Activated CD8-positive, alpha-beta memory T cell treated with anti-CD3 and anti-CD28 coated beads for 48 hours (primary cell): ENCODE data around the gene LMOD3.

ENCODE experiments used
- DNase-seq, 3 experiments: peaks; one replicate each; pipeline ENCODE4 v3.0.0-alpha.2; 2020; ENCODE audit warnings: low read depth in 2 of 3, low spot score in 2 of 3

LMOD3 gene

GRCh38 chr3:69122403-69122802, at the start of gene LMOD3:
LMOD3 (minus strand) TSS chr3:69122595; CDS start chr3:69122386, 209 bp downstream.
- no peak for DNase-seq

- DNase-seq = no peak
Observed at GRCh38 chr3:69172058-69172457, 49.7 kb upstream of the LMOD3 start.

- no peak for DNase-seq
Observed at GRCh38 chr3:69166446-69166845, 44.1 kb upstream of the LMOD3 start.

DNA sequence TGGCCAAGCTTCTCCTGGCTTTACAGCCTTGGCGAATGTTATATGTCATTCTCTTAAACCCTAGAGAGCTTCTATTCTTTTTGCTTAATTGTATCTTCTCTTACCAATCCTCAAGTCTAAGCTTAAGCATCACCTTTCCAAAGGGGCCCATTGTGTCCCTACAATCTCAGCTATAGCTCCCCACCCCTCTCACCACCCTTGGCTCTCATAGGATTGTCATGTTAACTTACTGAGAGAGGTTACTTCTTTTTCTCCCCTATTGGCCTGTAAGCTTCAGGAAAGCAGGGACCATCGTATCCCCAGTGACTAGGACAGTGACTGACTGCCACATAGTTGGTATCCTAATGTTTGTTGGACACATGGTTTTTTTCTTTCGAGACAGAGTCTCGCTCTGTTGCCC, 43.3 kb upstream of the LMOD3 start:
- DNase-seq = no peak

DNA sequence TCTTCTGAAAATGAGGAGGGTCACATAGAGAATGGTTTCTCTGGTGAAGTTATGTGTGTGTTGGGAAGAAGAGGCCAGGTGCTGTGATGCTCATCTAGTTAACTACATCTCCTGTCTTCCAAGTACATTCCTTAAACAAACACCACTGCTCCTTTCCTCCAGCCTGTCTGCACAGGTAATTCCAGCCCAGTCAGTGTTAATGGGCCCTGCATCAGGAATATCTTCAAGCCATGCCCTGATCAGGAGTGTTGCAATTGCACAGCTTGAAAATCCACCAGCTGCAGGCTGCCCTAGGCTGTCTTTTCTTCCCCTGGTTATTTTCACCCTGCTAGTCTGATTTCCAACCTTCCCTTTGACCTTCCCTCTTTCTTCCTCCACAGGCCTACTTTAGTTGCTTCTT, 41.9 kb upstream of the LMOD3 start:
- no peak for DNase-seq

GRCh38 chr3:69162308-69162980, 40.0 kb upstream of the LMOD3 start:
- DNase-seq = no peak

GRCh38 chr3:69161587-69162307, 39.4 kb upstream of the LMOD3 start:
- DNase-seq = no peak

- DNase-seq = no peak
Observed at GRCh38 chr3:69160525-69160924, 38.1 kb upstream of the LMOD3 start.

GRCh38 chr3:69160107-69160506, 37.7 kb upstream of the LMOD3 start:
- no peak for DNase-seq

DNA sequence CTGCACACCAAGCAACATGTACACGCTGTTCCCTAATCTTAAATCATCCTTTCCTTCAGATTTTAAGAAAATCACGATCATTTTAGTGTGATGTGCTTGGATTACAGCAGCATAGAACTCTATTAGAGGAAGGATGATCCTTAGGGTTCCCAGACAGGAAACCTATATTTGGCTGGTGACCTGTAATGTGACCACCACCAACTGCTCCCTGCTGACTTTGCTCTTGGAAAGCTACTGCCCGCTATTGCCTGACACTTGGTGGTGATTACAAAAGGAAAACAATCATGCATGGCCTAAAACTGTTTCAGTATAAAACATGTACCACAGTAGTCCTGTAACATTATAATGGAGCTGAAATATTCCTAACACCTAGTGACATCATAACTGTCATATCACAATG, 27.2 kb upstream of the LMOD3 start:
- no peak for DNase-seq

DNA sequence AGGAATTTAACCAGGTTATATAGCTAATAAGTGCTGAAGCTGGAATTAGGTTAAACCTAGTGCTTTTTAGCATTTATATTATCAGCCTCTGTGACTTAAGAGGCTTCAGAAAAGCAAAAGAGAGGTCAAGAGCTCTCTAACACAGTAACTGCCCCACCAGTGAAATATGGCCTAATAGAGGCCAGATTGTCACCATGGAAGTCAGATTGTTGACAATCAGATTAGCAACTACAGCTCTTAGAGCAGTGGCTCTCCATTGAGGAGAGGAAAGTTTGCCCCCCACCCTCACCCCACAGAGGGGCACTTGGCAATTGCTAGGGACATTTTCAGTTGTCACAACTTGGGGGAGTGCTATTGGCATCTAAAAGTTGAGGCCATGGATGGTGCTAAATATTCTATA, 23.3 kb upstream of the LMOD3 start:
- no peak for DNase-seq

DNA sequence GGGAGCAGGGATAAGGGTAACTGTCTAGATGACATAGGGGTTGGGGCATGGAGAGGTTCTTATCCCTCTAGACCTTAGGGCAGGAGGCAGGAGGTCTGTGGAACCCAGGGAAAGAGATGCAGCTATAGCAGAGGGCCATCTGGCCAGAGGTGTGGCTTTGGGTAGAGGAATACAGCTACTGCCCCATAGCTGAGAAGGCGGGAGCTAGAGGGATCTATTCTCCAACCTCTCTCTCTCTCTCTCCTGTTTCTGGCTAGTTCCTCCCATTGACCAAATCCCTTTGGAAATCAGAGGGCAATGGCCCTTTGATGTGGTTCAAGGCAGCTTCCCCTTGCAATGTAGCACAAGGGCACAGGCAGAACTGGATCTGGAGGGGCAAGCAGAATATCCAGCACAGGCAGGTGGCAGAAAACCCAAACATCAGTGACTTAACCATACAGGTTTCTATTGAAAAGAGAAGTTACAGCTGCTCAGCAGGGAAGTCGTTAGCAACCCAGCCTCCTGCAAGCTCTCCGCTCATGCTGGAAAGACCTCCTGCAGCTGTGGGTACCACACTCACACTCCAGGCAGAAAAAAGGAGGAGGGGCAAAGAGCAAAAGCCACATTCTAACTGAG, 22.3 kb upstream of the LMOD3 start:
- DNase-seq = no peak

DNA sequence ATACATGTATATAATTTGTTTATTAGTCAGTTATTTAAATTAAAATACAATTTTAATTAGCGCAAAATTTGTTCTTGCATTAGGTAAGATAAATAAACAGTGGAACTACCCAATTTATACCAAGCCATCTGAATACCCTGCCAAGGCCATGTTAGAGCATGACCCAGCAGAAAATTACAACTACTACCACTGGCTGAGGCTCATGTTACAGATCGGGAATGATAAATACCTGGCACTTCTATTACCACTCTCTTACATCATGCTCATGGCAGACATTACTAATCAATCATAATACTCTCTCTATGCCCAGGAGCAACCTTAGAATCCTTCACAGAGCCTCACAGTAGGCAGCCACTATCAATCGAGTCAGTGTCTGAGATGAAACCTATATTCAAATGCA, 21.2 kb upstream of the LMOD3 start:
- no peak for DNase-seq

DNA sequence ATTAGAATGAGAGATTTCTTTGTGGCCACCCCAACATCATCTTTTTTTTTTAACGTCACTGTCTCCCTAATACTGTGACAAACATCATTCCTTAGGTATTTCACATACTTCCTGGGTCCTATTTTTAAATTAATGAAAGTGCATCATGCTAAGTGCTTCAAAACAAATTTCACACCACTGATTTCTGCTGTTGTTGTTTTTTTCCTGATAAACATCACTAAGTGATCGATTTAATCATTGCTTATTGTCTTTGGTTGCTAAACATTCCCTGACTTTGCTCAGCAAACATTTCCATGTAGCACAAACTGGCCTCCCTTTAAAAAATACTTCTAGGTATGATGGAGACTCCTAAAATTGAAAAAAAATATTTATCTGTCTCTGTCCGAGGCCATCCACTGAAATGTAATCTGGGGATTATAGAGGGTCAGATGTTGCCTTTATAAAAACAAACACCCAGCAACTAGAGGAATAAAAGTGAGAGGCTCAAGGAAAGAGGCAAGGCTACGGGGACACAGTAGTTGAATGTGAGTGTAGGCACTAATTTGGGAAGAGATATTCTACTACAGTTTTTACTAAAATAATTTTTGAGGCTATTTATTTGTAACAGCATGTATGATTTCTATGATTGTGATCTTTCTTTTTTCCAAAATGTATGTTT, 20.5 kb upstream of the LMOD3 start:
- no peak for DNase-seq

- no peak for DNase-seq
Observed at GRCh38 chr3:69142090-69142489, 19.7 kb upstream of the LMOD3 start.

DNA sequence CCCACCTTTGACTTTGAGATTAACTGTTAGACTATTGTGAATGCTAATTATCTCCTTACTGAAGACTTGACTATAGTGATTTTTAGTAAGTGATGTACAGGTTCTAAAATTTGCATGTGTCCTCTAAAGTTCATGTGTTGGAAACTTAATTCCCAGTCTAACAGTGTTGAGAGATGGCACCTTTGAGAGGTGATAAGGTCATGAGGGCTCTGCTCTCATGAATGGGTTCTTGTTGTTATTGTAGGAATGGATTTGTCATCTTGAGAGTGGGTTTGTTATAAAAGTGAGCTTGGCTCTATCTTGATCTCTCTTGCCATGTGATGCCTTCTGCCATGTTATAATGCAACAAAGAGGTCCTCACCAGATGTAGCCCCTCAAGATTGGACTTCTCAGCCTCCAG, 18.9 kb upstream of the LMOD3 start:
- no peak for DNase-seq

DNA sequence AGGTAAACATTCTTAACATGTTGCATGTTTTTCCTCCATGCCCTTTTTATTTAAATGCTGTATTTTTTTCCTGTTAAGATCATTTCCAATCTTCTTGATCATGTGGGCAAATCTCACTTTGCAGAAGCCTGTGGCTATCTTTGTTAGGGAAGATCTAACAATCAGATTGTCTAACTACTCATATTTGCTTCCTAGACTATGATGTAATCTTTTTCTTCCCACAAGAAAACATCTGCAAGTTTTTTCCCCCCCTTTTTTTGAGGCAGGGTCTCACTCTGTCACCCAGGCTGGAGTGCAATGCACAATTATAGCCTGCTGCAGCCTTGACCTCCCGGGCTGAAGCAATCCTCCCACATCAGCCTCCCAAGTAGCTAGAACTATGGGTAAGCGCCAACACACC, 15.0 kb upstream of the LMOD3 start:
- DNase-seq = no peak

GRCh38 chr3:69137005-69137404, 14.6 kb upstream of the LMOD3 start:
- no peak for DNase-seq

DNA sequence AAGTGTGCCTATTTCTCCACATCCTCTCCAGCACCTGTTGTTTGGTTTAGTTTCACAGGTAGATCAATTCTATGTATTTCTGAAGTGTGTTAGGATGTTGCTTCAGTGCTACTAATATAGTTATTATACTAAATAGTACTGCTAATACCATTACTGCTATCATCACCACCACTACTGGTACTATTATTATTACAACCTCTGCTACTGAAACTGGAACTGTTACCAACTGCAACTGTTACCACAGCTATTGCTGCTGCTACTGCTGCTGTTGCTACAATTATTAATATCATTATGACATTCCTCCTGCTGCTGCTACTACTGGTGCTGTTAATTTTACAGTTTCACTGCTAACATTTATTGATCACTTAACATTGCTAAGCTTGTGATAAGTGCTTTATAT, 8.3 kb upstream of the LMOD3 start:
- DNase-seq = no peak

GRCh38 chr3:69129531-69129930, 7.1 kb upstream of the LMOD3 start:
- DNase-seq = no peak

- no peak for DNase-seq
Observed at GRCh38 chr3:69128509-69128908, 6.1 kb upstream of the LMOD3 start.

- no peak for DNase-seq
Observed at GRCh38 chr3:69126999-69127398, 4.6 kb upstream of the LMOD3 start.
